Stimulated activated CD8-positive, alpha-beta memory T cell treated with anti-CD3 and anti-CD28 coated beads, Interleukin-4, amount 100 ng/mL, for 24 hours (primary cell): ENCODE data around the gene EXOG.

Experiments used
- DNase-seq: peaks from one replicate; pipeline ENCODE4 v3.0.0-alpha.2; 2020; ENCODE audit warnings: low read depth

EXOG gene, protein sequence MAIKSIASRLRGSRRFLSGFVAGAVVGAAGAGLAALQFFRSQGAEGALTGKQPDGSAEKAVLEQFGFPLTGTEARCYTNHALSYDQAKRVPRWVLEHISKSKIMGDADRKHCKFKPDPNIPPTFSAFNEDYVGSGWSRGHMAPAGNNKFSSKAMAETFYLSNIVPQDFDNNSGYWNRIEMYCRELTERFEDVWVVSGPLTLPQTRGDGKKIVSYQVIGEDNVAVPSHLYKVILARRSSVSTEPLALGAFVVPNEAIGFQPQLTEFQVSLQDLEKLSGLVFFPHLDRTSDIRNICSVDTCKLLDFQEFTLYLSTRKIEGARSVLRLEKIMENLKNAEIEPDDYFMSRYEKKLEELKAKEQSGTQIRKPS

DNA sequence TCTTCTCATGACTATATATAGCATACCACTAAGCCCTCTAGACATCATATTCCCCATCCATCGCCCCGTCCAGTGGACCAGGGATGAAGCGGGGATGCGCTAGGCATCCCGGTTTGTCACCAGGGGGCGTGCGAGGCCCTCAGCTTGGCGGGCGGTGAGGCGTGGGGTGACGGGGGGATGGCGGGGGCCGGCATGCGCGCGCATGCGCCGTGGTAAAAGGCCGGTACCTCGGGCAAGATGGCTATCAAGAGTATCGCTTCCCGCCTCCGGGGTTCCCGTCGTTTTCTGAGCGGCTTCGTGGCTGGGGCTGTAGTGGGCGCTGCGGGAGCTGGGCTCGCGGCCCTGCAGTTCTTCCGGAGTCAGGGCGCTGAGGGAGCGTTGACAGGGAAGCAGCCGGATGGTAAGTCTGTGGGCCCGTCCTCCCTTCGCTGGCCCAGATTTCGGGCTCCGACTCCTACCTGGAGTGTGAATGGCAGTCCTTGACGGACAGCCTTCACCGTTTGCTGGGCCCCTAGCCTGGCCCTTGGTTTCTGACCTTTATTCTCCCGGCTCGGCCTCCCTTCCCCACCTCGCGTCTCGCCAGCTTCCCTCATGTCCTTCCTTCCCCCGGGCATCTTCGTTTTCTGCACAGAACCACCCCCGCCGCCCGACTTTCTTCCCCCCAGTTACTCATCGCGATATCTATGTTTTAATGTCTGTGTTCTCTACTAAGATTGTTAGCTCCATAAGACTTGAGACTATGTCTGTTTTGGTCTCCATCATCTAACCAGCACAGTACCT, at the start of gene EXOG:
Gene EXOG, plus strand, starts transcription at position 210 of the 780 bp plus-strand sequence. Its CDS starts 28 bp downstream, at position 238.
- DNase-seq, result peak; percentile 92

DNA sequence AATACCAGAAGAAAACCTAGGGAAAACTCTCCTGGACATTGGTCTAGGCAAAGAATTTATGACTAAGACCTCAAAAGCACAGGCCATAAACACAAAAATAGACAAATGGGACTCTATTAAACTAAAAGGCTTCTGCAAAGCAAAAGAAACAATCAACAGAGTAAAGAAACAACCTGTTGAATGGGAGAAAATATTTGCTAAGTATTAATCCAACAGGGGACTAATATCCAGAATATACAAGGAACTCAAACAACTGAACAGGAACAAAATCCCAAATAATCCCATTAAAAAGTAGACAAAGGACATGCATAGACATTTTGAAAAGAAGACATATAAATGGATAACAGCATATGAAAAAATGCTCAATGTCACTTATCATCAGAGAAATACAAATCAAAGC, 49.3 kb upstream of the EXOG start:
- DNase-seq, result no peak

DNA sequence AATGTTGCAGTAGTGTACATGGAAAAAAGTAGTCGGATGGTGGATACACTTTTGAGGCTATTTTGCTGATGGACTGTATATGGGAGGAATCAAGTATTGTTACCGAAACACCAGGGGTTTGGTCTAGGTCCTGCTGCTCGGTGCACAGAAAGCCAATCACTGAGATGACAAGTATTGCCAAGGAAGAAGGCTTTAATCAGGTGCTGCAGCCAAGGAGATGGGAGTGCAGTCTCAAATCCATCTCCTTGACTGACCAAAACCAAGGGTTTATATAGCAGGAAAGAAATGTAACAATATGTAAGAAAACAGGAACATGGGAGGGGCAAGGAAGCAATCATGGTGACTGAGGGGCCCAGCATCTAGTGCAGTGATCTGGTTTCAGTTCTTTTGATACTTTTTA, 45.3 kb upstream of the EXOG start:
- no peak for DNase-seq

DNA sequence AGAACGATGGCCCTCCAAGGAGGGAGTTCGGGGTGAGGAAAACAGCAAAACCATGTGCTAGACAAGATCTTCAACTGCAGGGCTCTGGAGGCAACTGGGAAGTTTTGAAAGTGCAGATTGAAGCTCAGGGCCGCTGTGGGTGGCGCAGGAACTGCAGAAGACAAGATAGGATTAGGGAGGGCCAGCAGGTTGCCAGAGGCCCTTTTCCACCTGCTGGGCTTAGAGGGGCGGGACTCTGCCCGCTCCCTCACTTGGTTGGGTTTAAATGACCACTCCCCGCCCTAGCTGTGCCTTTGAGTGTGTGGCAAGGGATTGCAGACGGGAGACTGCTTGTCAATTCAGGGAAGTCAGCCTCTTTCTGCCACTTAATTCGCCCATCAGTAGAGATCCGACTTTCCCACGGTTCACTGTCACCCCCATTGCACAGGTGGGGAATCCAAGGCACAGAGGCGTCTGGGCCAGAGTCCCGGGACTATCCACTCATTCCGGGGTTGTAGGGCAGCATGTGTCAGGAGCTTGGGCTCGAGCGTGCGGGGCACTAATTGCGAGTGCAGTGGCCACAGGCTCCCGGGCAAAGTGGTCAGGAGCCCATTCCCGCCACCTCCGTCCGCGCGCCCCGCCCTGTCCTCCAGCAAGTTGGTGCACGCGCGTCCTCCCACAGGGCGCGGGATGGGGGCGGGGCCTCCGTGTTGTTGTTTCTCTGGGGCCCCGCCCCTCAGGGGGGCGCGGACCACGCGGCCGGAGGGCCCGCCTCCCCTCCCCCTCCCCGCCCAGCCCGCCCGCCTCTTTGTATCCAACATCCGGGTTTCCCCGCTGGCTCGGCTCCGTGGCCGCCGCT, 42.8 kb upstream of the EXOG start, which contains the start of gene ACVR2B:
Gene ACVR2B, plus strand, starts transcription at position 816 of the 838 bp plus-strand sequence. CDS start 433 bp downstream, outside the sequence.
- peak; percentile 62 for DNase-seq

DNA sequence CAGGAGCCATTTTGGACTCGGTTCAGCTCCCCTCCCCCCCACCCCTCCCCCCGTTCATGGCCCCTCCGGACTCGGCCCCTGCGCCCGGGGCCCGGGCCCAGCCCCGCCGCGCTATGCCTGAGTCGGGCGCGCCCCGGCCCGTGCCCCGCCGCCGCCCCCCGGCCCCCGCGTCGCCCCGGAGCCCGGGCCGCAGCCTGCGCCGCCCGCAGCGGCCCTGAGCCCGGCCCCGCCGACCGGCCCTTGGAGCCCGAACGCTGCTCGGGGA, 42.3 kb upstream of the EXOG start:
- DNase-seq, result no peak

DNA sequence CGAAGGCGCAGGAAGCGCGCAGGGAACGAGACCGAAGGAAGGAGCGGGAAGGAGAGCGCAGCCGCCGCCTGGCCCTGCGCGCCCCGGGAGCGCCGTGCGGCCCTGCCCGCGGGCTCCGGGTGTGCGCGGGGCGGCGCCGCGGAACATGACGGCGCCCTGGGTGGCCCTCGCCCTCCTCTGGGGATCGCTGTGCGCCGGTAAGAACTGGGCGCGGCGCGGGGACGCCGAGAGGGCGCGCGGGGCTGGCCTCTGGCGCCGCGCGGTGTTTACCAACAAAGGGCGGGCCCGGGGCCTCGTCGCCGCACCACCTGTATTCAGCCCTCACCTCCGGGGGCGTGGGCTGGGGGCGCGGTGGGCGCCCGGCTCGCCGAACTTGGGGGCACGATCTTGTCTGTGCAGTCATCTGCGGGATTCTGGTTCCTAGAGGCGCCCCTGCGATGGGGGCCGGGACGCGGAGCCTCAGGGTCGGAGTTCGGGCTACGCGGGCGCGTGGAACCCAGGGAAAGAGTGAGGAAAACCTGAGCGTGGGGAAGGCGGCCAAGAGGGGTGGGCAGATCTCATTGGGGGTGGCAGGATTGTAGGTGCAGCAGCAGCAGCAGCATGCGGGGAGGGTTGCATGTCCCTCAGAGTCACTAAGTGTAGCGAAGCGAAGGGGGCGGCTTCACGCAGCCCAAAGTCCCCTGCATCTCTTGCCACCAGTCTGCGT, 41.8 kb upstream of the EXOG start:
- DNase-seq, result no peak

DNA sequence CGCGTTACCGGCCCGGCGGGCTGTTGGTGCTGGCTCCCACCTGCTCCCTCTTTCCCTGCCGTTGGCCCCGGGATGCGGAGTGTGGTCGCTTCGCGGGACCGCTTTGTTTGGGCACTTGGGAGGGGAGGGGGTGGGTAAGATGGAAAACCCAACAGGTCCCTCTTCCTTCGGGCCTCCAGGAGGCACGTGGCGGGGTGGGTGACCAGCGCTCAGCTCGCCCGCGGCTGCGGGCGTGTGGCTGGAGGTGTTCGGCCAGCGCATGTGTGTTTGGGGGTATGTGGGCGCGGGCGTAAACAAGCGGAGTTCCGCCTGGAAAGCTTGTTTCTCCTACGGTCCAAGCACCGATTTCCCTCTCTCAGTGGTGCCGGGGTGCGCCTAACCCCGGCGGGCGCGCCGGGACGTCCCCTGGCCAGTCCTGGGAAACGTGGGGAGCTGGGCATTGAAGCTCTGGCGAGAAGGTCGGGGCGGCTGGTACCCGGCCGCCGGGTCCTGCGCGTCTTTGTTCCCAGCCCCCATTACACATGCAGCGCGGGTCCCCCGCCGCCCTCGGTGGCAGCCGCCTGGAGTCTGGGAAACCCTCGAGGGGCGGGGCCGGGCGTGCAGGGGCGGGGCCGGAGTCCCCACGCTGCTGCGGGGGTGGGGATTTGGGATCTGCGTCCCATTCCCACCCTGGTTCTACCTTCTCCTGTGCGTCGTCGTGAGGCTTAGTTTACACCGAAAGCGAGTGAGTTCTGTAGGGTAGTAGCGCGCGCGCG, 41.1 kb upstream of the EXOG start:
- DNase-seq, result peak; percentile 24

DNA sequence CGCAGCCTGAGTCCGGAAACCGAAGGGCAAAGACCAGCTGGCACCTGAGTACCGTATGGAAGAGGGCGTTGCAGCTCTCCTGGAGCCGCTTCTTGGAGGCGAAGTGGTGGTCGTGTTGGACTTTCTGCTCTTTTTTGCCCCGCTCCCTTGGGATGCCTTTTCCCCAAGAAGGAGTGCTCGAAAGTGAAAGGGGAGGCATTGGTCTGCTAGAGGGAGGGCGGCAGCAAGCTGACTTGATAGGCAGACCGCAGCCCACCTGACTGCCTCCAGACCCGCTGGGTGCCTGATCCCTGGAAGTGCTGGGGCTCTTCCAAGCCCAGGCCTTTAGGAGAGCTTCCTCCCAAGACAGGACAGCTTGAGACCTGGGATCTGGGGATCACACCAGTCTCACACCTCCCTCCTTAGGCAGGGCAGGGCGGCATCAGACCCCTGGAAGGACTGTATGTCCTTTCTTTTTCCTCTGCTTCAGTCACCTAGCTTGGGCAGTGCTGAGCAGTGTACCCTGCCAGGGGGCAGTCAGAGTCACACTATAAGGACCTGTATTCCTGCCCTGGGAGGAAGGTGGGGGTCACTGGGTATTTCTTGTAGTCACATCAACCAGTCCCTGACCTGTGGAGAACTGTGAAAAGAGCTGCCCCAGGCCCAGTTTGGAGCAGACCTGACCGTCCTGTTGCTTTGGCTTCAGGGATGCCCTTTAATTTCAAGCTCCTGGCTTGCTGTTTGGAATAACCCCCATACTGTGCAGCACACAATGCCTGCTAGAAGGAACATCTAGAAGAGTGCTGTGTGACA, 40.3 kb upstream of the EXOG start:
- no peak for DNase-seq

DNA sequence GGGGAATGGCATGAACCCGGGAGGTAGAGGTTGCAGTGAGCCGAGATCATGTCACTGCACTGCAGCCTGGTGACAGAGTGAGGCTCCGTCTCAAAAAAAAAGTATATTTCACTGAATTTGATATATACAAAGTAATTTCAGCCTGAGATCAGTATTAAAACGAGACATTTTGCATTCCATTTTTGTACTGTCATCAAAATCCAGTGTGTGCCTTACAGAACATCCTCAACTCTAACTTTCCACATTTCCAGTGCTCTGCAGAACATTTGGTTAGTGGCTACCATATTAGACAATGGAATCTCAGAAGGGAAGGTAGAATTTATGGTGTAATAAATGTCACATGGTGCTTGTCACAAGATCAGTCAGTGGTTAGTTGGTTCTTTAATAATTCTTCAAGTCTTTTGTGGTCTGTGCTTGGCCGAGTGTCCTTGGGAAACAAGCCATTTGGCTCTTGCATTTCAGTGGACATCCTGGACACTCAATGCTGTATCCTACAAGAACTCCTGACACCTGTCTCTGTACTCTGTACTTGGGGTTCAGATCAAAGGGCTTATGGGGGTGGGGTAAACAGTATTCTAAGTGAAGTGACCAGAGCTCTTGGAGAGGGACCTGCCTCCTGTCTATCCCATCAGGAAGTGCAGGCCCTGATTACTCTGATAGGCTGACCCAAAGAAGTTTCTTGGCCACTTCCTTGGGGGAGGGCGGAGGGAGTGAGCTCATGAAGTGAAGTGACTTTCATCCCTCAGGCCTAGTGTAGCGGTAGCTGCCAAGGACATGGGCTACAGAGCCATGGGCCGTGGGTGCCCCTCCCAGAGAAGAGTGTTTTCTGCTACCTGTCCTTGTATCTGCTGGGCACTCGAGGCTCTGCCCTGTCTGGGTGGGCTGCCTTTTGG, 38.8 kb upstream of the EXOG start:
- DNase-seq, result no peak

DNA sequence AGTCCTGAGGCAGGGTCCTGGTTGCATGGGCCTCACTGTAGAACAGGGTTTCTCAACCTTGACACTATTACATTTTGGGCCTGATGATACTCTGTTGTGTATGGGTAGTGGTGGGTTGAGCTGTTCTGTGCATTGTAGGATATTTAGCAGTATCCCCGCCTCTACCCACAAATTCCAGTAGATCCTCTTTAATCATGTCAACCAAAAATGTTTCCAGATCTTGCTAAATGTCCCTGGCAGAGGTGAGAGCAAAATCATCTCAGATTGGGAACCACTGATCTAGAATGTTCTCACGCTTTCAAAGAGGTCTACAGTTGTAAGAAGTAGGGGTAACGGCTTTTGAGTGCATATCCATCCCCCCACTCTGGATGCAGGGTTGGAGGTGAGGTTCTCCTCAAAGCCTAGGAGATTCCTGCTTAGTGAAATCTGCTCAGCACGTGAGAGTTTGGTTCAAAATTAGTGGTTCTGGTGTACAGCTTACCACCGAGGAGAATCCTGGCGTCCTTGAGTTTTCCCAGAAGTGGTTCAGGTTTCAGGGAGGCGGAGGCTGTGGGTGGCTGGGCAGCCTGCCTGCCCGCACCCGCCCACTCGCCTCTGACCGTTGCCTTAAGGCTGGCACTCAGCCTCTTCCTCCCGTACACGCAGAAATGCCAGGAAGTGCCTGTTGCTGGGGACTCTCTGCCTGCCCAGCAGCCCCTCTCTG, 37.2 kb upstream of the EXOG start:
- no peak for DNase-seq

DNA sequence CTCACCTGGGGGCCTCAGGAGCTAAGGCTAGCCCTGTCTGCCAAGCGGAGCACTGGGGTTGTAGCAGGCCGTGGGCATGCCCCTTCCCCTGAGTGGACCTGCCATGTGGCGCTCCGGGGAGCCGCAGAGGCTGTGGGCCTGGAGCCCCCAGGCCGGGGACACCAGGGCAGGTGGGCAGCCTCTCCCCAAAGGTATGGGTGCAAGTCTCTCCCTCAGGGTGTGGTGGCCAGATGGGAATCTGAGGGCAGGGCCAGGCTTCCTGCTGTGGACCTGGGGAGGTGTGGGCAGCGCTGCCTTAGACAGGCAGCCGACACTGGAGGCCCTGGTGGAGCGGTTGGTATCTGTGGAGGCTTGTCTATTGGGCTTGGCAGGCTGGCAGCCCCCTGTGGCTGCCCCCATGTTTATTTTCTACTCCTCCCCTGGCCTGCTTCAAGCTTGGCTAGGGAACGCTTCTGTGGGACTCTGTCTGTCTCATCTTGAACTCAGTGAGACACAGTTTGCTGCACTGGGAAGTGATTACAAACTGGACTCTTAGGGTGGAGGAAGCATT, 36.6 kb upstream of the EXOG start:
- DNase-seq, result no peak

DNA sequence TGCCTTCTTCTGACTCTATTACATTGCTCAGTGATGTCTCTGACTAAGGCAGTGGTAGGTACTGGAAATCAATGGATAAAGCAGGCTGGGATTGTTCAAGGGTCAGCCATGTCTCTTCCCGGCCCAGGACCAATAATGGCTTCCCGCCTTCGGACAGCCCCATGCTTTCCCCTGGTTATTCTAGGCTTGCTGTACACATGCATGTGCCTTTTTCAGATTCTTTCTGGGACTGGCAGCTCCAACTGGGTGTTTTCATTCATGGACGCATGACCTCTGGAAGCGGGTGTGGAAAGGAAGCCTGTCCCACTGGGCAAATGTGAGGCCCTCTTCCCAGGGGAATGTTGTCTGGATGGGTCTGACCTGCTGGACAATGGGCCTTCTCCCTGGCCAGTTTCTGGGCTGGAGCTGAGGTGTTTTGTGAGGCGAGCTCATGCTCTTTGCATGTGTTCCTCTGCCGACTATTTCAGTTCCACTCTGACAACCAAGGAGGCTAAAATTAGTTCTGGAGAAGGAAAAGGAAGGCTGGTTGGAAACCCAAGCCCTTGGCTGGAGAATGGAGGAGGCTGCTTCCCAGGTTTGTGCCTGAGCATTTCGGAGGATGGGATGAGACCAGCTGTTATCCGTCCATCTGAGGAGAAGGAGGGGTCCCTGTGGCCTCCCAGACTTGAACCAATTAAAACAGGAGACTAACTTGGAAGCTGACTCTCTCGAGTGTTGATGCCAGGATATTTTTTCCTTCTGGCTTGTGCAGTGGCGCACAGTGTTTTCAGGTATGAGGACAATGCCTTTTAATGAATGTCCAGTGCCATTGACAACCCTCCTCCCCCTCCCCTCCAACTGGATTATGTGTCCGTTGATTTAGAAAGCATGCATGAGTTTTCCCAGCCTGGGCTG, 35.5 kb upstream of the EXOG start:
- DNase-seq, result no peak

DNA sequence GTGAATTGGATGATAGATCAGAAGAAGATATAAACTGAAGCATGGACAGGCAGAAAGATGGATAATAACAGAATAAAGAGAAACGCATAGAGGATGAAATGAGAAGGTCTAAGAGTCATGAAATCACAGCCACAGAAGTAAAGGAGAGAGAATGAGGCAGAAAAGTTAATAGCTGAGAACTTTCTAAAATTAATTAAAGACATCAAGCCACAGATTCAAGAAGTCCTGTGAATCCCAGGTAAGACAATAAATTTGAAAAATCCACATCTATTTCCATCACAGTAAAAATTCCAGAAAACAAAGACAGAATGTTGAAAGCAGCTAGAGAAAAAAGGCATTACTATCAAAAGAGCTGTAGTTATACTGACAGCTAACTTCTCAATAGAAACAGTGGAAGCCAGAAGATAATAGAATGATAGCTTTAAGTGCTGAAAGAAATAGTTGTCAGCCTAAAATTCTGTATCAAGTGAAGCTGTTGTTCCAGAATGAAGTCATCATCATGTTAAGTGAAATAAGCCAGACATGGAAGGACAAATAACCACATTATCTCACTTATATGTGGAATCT, 30.5 kb upstream of the EXOG start:
- DNase-seq, result no peak

DNA sequence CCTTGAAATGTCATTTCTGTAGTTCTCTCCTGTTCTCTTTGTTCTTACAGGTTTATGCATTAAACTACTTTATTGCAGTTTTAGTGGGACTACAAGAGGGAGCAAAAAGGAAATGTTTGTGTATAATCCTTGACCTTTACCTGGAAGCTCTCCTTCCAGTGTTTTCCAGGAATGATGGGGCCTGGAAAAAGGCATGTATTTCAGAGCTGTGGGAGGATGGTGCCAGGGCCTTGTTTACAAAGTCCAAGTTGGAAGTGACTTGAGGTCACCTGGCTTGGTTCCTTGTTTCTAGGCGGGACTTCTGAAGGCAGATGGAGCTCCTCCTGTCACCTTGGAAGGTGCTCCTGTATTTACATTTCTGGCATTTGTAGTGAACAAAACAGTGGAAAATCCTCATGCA, 27.4 kb upstream of the EXOG start:
- no peak for DNase-seq

DNA sequence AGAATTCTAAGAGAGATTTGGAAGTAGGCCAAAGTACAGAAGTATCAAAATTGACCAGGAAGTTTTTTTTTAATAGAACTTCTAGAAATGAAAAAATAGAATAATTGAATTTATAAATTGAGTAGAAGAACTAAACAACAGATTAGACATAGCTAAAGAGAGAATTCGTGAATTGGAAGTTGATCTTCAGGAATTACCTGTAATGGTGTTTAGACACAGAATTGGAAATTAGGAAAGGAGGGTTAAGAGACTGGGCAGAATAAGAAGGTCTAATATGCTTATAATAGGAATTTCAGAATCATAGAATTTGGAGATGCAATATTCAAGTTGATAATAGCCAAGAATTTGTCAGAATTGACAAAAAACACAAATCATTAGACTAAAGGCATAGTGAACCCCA, 26.3 kb upstream of the EXOG start:
- DNase-seq, result no peak

DNA sequence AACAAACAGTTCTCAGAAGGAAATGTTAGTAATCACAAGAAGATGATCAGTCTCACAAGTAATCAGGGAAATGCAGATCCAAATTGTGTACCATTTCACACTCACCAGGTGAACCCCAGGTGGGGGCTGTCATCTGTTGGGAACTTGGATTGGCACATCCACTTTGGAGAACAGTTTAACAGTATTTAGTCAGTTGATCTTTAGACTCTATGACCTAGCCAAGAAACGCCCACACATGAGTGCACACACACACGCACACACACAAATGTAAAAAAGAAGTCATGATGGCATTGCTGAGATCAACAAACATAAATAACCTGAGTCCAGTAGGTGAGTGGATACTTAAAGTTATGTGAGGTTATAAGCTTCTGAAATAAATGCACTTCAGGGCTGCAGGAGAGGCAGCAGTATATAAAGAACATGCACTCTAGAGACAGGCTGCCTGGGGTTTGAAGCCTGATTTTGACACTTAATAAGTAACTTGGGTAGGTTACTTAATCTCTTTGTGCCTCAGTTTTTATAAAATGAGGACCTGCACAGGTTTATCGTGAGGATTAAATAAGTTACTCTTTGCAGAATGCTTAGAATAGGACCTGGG, 24.8 kb upstream of the EXOG start:
- no peak for DNase-seq

DNA sequence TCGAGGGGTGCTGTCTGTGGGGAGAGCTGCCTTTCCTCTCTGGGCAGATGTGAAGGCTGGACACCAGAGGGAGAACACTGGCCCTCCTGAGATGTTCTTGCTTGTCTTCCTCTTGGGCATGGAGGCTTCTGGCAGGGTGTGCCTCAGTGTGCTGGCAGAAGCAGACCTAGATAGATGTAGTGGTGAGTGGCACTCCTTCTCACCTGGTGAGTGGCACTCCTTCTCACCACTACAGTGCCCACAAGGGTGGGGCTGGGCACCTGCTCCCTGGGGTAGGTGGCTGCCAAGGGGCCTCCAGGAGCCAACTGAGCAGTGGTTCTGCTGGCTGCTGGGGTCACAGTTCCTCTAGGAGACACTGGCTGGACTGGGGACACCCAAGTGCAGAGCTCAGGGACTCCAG, 23.8 kb upstream of the EXOG start:
- DNase-seq, result no peak
